Uterus (tissue), 4 donors: ENCODE results near the gene POLD1. TPM values are rescaled to one million over a fixed set of nuclear protein-coding genes. Genes with fewer than 3 reads are reported as not detected.

Source experiments
- DNase-seq, 2 donors: peaks; one replicate each; pipeline ENCODE4 v3.0.0-alpha.2; 2019 to 2020
- H3K27ac ChIP-seq, 2 donors: fragments of 200-600 bp; sonication (generic); 1 replicate in 1 of 2; 2 replicates in 1 of 2; pipeline ENCODE4 v1.5.1; 2016 to 2018
- H3K27me3 ChIP-seq, 2 donors: fragments of 200-600 bp; sonication (generic); one replicate each; pipeline ENCODE4 v1.5.1; 2018 to 2019; ENCODE audit warnings: control low read depth in 1 of 2
- H3K36me3 ChIP-seq, 2 donors: fragments of 200-600 bp; sonication (generic); one replicate each; pipeline ENCODE4 v1.5.1; 2019; ENCODE audit warnings: control low read depth in 1 of 2
- H3K4me1 ChIP-seq, 2 donors: fragments of 200-600 bp; sonication (generic); one replicate each; pipeline ENCODE4 v1.5.1; 2018 to 2019; ENCODE audit warnings: control low read depth in 1 of 2
- H3K4me3 ChIP-seq, 2 donors: fragments of 200-600 bp; sonication (generic); 1 replicate in 1 of 2; 2 replicates in 1 of 2; pipeline ENCODE4 v1.5.1; 2018 to 2019; ENCODE audit warnings: mild to moderate bottlenecking in 1 of 2
- H3K9me3 ChIP-seq, 2 donors: fragments of 200-600 bp; sonication (generic); one replicate each; pipeline ENCODE4 v1.5.1; 2019; ENCODE audit warnings: control low read depth in 1 of 2
- POLR2A ChIP-seq, 2 donors: fragments of 450-650 bp; IDR thresholded peaks; one replicate each; pipeline ENCODE4 v1.6.1; 2016; ENCODE audit warnings: antibody characterized with exemption in 2 of 2, mild to moderate bottlenecking in 1 of 2, moderate library complexity in 1 of 2
- intact Hi-C: fragments of 100-400 bp; cut with DNase I; formaldehyde crosslinking; loops from one replicate; pipeline ENCODE4 v1.15.1; 2023; ENCODE audit warnings: low total_unique reads
- total RNA-seq, 4 donors: library from RNA; depleted of rRNA in 3 of 4; stranded (reverse); fragments of >200 nt in 3 of 4; gene quantifications; one replicate each; pipeline versions ENCODE4 v1.1.0 to v1.2.4, GENCODE V29; 2014 to 2023
- TF ChIP-seq, protein P1 (sequence below), 4 experiments: fragments of 200-600 bp in 2 of 4; fragments of 450-650 bp in 2 of 4; sonication (generic) in 2 of 4; IDR thresholded peaks; one replicate each; pipeline ENCODE4 v1.5.1; 2016 to 2019; ENCODE audit warnings: antibody characterized with exemption in 4 of 4, mild to moderate bottlenecking in 2 of 4, moderate library complexity in 1 of 4
- donor health status: DM: yes; HTN: yes; CAD: no.

Gene POLD1
- total RNA-seq, 4 donors from 2014 or later, result 10.6 to 47.9 (median 24.0) TPM

DNA sequence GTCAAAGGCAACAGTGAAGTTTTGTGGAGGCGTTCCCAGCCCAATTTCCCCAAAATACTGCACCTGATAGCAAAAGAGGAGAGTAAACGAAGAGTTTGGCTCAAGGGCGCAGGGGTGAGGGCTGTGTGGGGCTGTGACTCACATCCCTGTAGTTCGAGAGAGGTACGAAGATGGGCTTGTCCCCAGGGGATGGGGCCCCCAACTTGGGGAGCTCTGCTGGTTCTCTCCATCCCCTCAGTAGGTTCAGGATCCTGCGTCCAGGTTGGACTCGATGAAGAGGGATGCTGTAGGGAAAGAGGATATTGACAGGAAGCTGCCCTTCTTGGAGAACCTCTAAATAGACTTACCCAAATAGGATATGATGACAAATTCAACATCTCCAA lies 22.1 kb upstream of the POLD1 start:
- no peaks in the 10 kb centered on the region for H3K27me3 ChIP-seq
- TF ChIP-seq, protein P1, sequence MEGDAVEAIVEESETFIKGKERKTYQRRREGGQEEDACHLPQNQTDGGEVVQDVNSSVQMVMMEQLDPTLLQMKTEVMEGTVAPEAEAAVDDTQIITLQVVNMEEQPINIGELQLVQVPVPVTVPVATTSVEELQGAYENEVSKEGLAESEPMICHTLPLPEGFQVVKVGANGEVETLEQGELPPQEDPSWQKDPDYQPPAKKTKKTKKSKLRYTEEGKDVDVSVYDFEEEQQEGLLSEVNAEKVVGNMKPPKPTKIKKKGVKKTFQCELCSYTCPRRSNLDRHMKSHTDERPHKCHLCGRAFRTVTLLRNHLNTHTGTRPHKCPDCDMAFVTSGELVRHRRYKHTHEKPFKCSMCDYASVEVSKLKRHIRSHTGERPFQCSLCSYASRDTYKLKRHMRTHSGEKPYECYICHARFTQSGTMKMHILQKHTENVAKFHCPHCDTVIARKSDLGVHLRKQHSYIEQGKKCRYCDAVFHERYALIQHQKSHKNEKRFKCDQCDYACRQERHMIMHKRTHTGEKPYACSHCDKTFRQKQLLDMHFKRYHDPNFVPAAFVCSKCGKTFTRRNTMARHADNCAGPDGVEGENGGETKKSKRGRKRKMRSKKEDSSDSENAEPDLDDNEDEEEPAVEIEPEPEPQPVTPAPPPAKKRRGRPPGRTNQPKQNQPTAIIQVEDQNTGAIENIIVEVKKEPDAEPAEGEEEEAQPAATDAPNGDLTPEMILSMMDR (IDR thresholded peaks at IDR 0.05), result no peak
- TF ChIP-seq POLR2A (IDR thresholded peaks at IDR 0.05), result no peak
- DNase-seq, result no peak
- H3K9me3 ChIP-seq, result no peaks in the 10 kb centered on the region
- no peaks in the 10 kb centered on the region for H3K4me1 ChIP-seq
- intact Hi-C loops, result no loop called here
- H3K27ac ChIP-seq, result no peak overlapping the region
- no peaks in the 10 kb centered on the region for H3K36me3 ChIP-seq
- H3K4me3 ChIP-seq, result no peak overlapping the region

DNA sequence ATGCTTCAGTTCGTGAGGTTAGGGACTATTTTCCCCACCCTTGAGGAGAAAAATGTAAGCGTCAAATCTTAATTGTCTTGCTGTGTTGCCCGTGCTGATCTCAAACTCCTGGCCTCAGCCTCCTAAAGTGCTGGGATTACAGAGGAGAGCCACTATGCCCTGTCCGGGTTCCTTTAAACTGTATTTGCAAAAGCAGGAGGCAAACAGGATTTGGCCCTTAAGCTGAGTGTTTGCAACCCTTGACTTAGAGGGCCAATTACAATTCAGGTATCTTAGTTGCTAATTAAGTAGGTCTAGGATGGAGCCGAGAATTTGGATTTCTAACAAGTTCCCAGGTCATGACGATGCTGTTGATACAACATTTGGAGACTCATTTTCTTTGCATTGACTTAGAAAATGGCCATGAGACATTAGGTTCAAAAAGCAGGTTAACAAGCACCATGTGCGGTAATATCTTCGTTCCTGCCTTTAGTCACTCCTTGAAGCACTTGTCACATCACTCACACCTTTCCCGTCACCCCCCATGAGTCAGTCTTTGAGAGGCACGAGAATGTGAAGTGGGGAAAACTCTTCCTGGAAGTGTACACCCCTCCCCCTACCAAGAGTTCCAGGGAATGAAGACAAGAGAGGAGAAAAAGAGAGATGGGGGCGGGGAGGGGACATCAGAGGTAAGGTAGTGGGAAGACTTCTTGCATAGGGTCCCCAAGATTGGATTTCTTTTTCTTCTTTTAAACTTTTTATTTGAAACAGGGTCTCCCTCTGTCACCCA lies 21.3 kb upstream of the POLD1 start:
- Histone ChIP-seq H3K27me3 (no peaks in the 10 kb centered on the region), H3K9me3 (no peaks in the 10 kb centered on the region), H3K27ac (no peak overlapping the region), H3K36me3 (no peaks in the 10 kb centered on the region), H3K4me3 (no peak overlapping the region), H3K4me1 (no peaks in the 10 kb centered on the region)
- intact Hi-C loops, result no loop called here
- DNase-seq, result no peak
- TF ChIP-seq POLR2A (IDR thresholded peaks at IDR 0.05), result no peak
- TF ChIP-seq, protein P1 (IDR thresholded peaks at IDR 0.05), result no peak

GRCh38 chr19:50365434-50366306 lies 18.5 kb upstream of the POLD1 start, which contains the start of gene NAPSA:
Gene NAPSA (minus strand): TSS chr19:50365639. CDS start chr19:50365621, 18 bp downstream.
- DNase-seq, result no peak
- TF ChIP-seq, protein P1 (IDR thresholded peaks at IDR 0.05), result no peak
- TF ChIP-seq POLR2A (IDR thresholded peaks at IDR 0.05), result no peak
- H3K9me3 ChIP-seq, result no peaks in the 10 kb centered on the region
- H3K27ac ChIP-seq, result no peak within 1 kb of the TSS
- intact Hi-C loops, result loop anchor here (5.0 kb wide), 1 partner anchor 47 kb away; no protein-coding TSS in a partner anchor
- no peaks in the 10 kb centered on the region for H3K27me3 ChIP-seq
- H3K36me3 ChIP-seq, result no peaks in the 10 kb centered on the region
- no peaks in the 10 kb centered on the region for H3K4me1 ChIP-seq
- H3K4me3 ChIP-seq, result no peak within 1 kb of the TSS

GRCh38 chr19:50368649-50369570 lies 15.2 kb upstream of the POLD1 start:
- intact Hi-C loops, result loop anchor here (5.0 kb wide), 1 partner anchor 43 kb away; no protein-coding TSS in a partner anchor
- TF ChIP-seq POLR2A (IDR thresholded peaks at IDR 0.05), result no peak
- TF ChIP-seq, protein P1 (IDR thresholded peaks at IDR 0.05), result peak; percentile 85 to 92 (median 90)

More at GRCh38 chr19:50368649-50369570, 15.2 kb upstream of the POLD1 start:
- H3K4me1 ChIP-seq, result no peaks in the 10 kb centered on the region
- H3K27me3 ChIP-seq, result no peaks in the 10 kb centered on the region
- H3K9me3 ChIP-seq, result no peaks in the 10 kb centered on the region
- peak overlapping the region; percentile 77 to 85 for H3K27ac ChIP-seq
- DNase-seq, result peak; percentile 85
- peak overlapping the region; percentile 52 to 73 for H3K4me3 ChIP-seq
- H3K36me3 ChIP-seq, result no peaks in the 10 kb centered on the region
